ENCODE measurements around the gene EPS8L1.

Gene EPS8L1

GRCh38 chr19:55081770-55082019 is 6.0 kb downstream of the EPS8L1 start:
- DNase-seq = no peak

GRCh38 chr19:55082020-55082851 is 6.6 kb downstream of the EPS8L1 start:
- DNase-seq = no peak

GRCh38 chr19:55083004-55083850 is 7.6 kb downstream of the EPS8L1 start:
- DNase-seq = no peak

GRCh38 chr19:55084416-55084815 is 8.7 kb downstream of the EPS8L1 start:
- no peak for DNase-seq

- DNase-seq = no peak
Observed at GRCh38 chr19:55085923-55086715, 10.4 kb downstream of the EPS8L1 start.

- peak in 1 of 2 experiments; percentile 13 for DNase-seq
Observed at GRCh38 chr19:55086730-55087541, 11.3 kb downstream of the EPS8L1 start.

GRCh38 chr19:55087542-55087901 is 11.9 kb downstream of the EPS8L1 start:
- no peak for DNase-seq

GRCh38 chr19:55088021-55088451 is 12.4 kb downstream of the EPS8L1 start:
- DNase-seq = no peak

- no peak for DNase-seq
Observed at GRCh38 chr19:55088543-55089341, 13.1 kb downstream of the EPS8L1 start.

GRCh38 chr19:55089342-55089944 is 13.8 kb downstream of the EPS8L1 start:
- DNase-seq = no peak

- DNase-seq = no peak
Observed at GRCh38 chr19:55090564-55090963, 14.9 kb downstream of the EPS8L1 start.

GRCh38 chr19:55091126-55091910 is 15.6 kb downstream of the EPS8L1 start:
- DNase-seq = no peak

- DNase-seq = no peak
Observed at GRCh38 chr19:55091955-55092354, 16.3 kb downstream of the EPS8L1 start.

- no peak for DNase-seq
Observed at GRCh38 chr19:55092423-55093318, 17.0 kb downstream of the EPS8L1 start.

- no peak for DNase-seq
Observed at GRCh38 chr19:55094456-55095259, 19.0 kb downstream of the EPS8L1 start.

GRCh38 chr19:55095260-55096060 is 19.8 kb downstream of the EPS8L1 start:
- no peak for DNase-seq

GRCh38 chr19:55096061-55096701 is 20.5 kb downstream of the EPS8L1 start:
- no peak for DNase-seq
